ENCODE data around the gene TRIM58. TPM values are rescaled to one million over a fixed set of nuclear protein-coding genes. Genes with fewer than 3 reads are reported as not detected.

Gene TRIM58
- total and polyA plus RNA-seq, 9 donors = 0.13 to 3.2 (median 0.35) TPM

DNA sequence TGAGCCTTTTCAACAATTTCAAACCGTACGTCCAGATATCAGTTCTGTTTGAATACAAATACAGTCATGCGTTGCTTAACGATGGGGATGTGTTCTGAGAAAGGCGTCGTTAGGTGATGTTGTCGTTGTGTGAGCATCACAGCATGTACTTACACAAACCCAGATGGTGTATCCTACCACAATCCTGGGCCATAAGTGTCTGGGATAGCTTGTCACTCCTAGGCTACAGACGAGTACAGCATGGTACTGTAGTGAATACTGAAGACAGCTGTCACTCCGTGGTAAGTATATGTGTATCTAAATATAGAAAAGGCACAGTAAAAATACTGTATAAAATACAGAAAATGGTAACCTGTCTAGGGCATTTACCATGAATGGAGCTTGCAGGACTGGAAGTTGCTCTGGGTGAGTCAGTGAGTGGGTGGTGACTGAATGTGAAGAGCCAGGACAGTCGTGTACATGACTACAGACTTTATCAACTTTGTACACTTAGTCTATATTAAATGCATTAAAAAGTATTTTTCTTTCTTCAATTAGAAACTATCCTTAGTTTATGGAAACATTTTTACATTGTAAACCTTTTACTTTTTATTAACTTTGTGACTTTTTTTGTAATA, 27.9 kb downstream of the TRIM58 start:
- no peak for DNase-seq
- intact Hi-C loops (cut with DNase I) = no loop called here
- Histone ChIP-seq H3K36me3 (no peaks in the 10 kb centered on the region), H3K9me3 (no peaks in the 10 kb centered on the region), H3K27ac (no peak overlapping the region), H3K27me3 (no peaks in the 10 kb centered on the region), H3K4me3 (no peak overlapping the region), H3K4me1 (ENCODE audit: insufficient read depth) (no peaks in the 10 kb centered on the region)
- TF ChIP-seq, protein P1, sequence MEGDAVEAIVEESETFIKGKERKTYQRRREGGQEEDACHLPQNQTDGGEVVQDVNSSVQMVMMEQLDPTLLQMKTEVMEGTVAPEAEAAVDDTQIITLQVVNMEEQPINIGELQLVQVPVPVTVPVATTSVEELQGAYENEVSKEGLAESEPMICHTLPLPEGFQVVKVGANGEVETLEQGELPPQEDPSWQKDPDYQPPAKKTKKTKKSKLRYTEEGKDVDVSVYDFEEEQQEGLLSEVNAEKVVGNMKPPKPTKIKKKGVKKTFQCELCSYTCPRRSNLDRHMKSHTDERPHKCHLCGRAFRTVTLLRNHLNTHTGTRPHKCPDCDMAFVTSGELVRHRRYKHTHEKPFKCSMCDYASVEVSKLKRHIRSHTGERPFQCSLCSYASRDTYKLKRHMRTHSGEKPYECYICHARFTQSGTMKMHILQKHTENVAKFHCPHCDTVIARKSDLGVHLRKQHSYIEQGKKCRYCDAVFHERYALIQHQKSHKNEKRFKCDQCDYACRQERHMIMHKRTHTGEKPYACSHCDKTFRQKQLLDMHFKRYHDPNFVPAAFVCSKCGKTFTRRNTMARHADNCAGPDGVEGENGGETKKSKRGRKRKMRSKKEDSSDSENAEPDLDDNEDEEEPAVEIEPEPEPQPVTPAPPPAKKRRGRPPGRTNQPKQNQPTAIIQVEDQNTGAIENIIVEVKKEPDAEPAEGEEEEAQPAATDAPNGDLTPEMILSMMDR (IDR thresholded peaks at IDR 0.05) = no peak
- TF ChIP-seq POLR2A (IDR thresholded peaks at IDR 0.05) = no peak
- no peak for TF ChIP-seq EP300 (IDR thresholded peaks at IDR 0.05)
- WGBS, 3 donors = 70 to 85% (median 77%) methylated on average over 10 of the region's 10 CpGs

DNA sequence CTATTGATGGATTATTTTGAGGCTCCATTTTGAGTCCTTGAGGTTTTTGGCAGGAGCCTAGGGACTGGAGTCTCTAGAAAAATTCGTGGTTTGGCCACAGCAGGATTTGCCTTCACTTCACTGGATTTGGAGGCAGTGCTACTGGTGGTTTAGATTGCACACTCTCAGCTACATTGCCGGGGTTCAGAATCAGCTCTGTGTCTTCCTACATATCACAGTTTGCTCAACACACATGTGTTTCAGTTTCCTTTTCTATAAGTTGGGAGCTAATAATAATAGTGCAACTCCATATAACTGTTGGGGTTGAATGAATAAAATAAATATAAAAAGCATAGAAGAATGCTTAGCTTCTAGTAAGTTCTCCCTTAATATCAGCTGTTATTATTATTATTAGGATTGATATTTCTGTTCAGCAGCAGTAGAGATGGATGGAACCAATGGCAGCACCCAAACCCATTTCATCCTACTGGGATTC, 38.2 kb downstream of the TRIM58 start, which contains the start of gene OR2W3:
OR2W3 (plus strand) TSS at position 425 of the 475 bp plus-strand sequence; CDS start at position 425, 0 bp downstream.
- no peak for DNase-seq
- Histone ChIP-seq H3K4me1 (ENCODE audit: insufficient read depth) (no peaks in the 10 kb centered on the region), H3K9me3 (no peaks in the 10 kb centered on the region), H3K4me3 (no peak within 1 kb of the TSS), H3K27me3 (no peaks in the 10 kb centered on the region), H3K36me3 (no peaks in the 10 kb centered on the region), H3K27ac (no peak within 1 kb of the TSS)
- 41 to 45% (median 44%) methylated on average over 2 of the region's 2 CpGs for WGBS, 3 donors
- TF ChIP-seq, protein P1 (IDR thresholded peaks at IDR 0.05) = no peak
- TF ChIP-seq POLR2A (IDR thresholded peaks at IDR 0.05) (no peak), EP300 (IDR thresholded peaks at IDR 0.05) (no peak)
- intact Hi-C loops (cut with DNase I) = no loop called here

DNA sequence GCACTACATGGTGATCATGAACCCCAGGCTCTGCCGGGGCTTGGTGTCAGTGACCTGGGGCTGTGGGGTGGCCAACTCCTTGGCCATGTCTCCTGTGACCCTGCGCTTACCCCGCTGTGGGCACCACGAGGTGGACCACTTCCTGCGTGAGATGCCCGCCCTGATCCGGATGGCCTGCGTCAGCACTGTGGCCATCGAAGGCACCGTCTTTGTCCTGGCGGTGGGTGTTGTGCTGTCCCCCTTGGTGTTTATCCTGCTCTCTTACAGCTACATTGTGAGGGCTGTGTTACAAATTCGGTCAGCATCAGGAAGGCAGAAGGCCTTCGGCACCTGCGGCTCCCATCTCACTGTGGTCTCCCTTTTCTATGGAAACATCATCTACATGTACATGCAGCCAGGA, 39.0 kb downstream of the TRIM58 start:
- Histone ChIP-seq H3K36me3 (no peaks in the 10 kb centered on the region), H3K27ac (no peak overlapping the region), H3K4me1 (ENCODE audit: insufficient read depth) (no peaks in the 10 kb centered on the region), H3K4me3 (no peak overlapping the region), H3K27me3 (no peaks in the 10 kb centered on the region), H3K9me3 (no peaks in the 10 kb centered on the region)
- WGBS, 3 donors = 84 to 93% (median 91%) methylated on average over 14 of the region's 14 CpGs
- DNase-seq = no peak
- no peak for TF ChIP-seq EP300 (IDR thresholded peaks at IDR 0.05)
- no peak for TF ChIP-seq POLR2A (IDR thresholded peaks at IDR 0.05)
- TF ChIP-seq, protein P1 (IDR thresholded peaks at IDR 0.05) = no peak
- intact Hi-C loops (cut with DNase I) = no loop called here

DNA sequence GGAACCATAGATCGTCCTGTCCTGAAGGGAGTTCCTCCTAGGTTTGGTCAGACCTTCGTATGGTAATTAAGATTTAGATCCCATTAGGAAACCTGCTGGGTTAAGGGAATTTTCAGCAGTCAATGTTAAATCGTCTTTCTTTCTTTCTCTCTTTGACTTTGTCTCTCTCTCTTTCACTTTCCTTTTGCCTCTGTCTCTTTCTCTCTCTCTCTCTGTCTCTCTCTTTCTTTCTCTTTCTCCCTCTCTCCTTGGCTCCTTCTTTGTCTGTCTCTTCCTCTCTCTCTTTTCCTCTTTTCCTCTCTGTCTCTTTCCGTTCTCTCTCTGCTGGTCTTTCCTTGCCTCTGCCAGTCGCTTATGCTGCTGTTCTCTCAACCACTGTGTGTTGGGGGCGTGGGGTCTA, 47.1 kb downstream of the TRIM58 start:
- no peaks in the 10 kb centered on the region for H3K27me3 ChIP-seq
- no peaks in the 10 kb centered on the region for H3K36me3 ChIP-seq
- intact Hi-C loops (cut with DNase I) = no loop called here
- no peak for TF ChIP-seq EP300 (IDR thresholded peaks at IDR 0.05)
- TF ChIP-seq, protein P1 (IDR thresholded peaks at IDR 0.05) = no peak
- no peak for TF ChIP-seq POLR2A (IDR thresholded peaks at IDR 0.05)
- H3K27ac ChIP-seq = no peak overlapping the region
- no peak for DNase-seq
- H3K9me3 ChIP-seq = no peaks in the 10 kb centered on the region
- no peak overlapping the region for H3K4me3 ChIP-seq
- no peaks in the 10 kb centered on the region for H3K4me1 ChIP-seq (ENCODE audit: insufficient read depth)
- WGBS, 3 donors = 73 to 83% (median 81%) methylated on average over 6 of the region's 6 CpGs
